Fibroblast of lung (primary cell): ENCODE results near the gene COL4A2. TPM values are rescaled to one million over a fixed set of nuclear protein-coding genes. Genes with fewer than 3 reads are reported as not detected.

Source experiments
- DNase-seq, 2 donors: peaks; one replicate each; pipeline versions ENCODE4 v3.0.0 to v3.0.0-alpha.2; 2010; ENCODE audit warnings: low read depth in 2 of 2
- H2AFZ ChIP-seq: 2 replicates; pipeline ENCODE4 v1.5.1; 2012; ENCODE audit warnings: low read length, control low read depth, inconsistent platforms
- H3K27ac ChIP-seq: 2 replicates; pipeline ENCODE4 v1.5.1; 2011; ENCODE audit warnings: low read length, control low read depth; ENCODE audit not compliant: insufficient read depth
- H3K27me3 ChIP-seq: 2 replicates; pipeline ENCODE4 v1.5.1; 2011; ENCODE audit warnings: mild to moderate bottlenecking, low read length; ENCODE audit not compliant: control insufficient read depth, insufficient read depth
- H3K36me3 ChIP-seq: 2 replicates; pipeline ENCODE4 v1.5.1; 2011; ENCODE audit warnings: low read length; ENCODE audit not compliant: control insufficient read depth, insufficient read depth
- H3K4me1 ChIP-seq: 2 replicates; pipeline ENCODE4 v1.5.1; 2011; ENCODE audit warnings: low read length; ENCODE audit not compliant: control insufficient read depth, insufficient read depth; ENCODE audit errors: extremely low read depth
- H3K4me2 ChIP-seq: 2 replicates; pipeline ENCODE4 v1.5.1; 2011; ENCODE audit warnings: low read length, control low read depth; ENCODE audit not compliant: insufficient read depth; ENCODE audit errors: extremely low read depth
- H3K4me3 ChIP-seq, 4 experiments: fragments of 200-600 bp in 1 of 4; sonication (generic) in 1 of 4; replicated peaks in 1 of 4; 2 replicates each; pipeline ENCODE4 v1.5.1; 2011 to 2016; ENCODE audit warnings: low read length in 4 of 4, low read depth in 3 of 4, mild to moderate bottlenecking in 3 of 4, control low read depth in 2 of 4, inconsistent platforms in 1 of 4, mixed read lengths in 1 of 4; ENCODE audit not compliant: insufficient read depth in 1 of 4; ENCODE audit errors: control extremely low read depth in 1 of 4
- H3K79me2 ChIP-seq: 2 replicates; pipeline ENCODE4 v1.5.1; 2012; ENCODE audit warnings: mild to moderate bottlenecking, low read length, inconsistent platforms; ENCODE audit not compliant: control insufficient read depth, insufficient read depth
- H3K9ac ChIP-seq: 2 replicates; pipeline ENCODE4 v1.5.1; 2011; ENCODE audit warnings: mild to moderate bottlenecking, low read length, control low read depth; ENCODE audit not compliant: insufficient read depth
- H3K9me3 ChIP-seq: 2 replicates; pipeline ENCODE4 v1.5.1; 2012; ENCODE audit warnings: low read depth, low read length; ENCODE audit not compliant: control insufficient read depth, insufficient read depth
- H4K20me1 ChIP-seq: 2 replicates; pipeline ENCODE4 v1.5.1; 2011; ENCODE audit warnings: low read length; ENCODE audit not compliant: control insufficient read depth, insufficient read depth; ENCODE audit errors: extremely low read depth
- EZH2 ChIP-seq: IDR thresholded peaks from 2 replicates; pipeline ENCODE4 v1.5.1; 2012; ENCODE audit warnings: low read length, control low read depth, mild to moderate bottlenecking; ENCODE audit errors: missing control alignments
- polyA plus RNA-seq, 2 donors: library from polyadenylated mRNA; depleted of rRNA in 1 of 2; stranded (reverse) in 1 of 2; unstranded in 1 of 2; fragments of >200 nt; gene quantifications; 2 replicates each; pipeline ENCODE4 v1.2.1, GENCODE V29; 2011 to 2012; ENCODE audit warnings: missing spikeins in 1 of 2
- total RNA-seq: library from RNA; depleted of rRNA; stranded (reverse); fragments of >200 nt; gene quantifications from 2 replicates; pipeline ENCODE4 v1.2.1, GENCODE V29; 2014
- TF ChIP-seq, protein P1 (sequence below), 2 donors: IDR thresholded peaks in 1 of 2; conservative IDR thresholded peaks in 1 of 2; 1 replicate in 1 of 2; 2 replicates in 1 of 2; pipeline ENCODE4 v1.5.1; 2011 to 2012; ENCODE audit warnings: low read length in 2 of 2, control low read depth in 1 of 2, inconsistent platforms in 1 of 2, low read depth in 1 of 2, mild to moderate bottlenecking in 1 of 2

The COL4A2 gene
- total and polyA plus RNA-seq, 2 donors (not counting 1 experiment from before 2014, with no cell fraction given), result 93.1 to 463 TPM

DNA sequence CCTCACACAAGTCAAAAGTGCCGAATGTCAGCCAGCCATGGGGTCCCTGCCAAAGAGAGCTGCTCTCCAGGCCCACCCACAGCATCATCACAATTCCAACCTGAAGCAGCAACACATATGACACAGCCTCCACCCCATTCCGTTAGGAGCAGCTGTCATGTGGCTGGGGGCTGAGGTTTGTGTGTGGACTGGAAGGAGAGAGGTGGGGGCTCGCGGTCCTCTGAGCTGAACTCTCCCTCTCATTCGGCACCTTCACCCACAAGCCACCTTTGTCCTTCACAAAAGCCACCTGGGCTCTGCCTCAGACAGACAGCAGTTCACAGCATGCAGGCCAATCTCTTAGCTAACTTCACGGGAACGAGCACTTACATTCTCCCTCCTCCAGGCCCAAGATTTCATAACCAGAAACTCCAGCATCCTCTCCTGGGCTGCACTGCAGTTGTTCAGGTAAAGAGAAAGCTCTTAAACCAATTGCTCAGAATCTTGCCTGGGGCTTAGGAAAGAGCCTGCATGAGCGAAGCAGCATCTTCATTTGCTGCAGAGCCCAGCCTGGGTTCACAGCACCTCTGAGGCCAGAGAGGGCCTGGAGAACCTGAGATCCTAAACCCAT is 247.2 kb downstream of the COL4A2 start:
- Histone ChIP-seq H2AFZ (no peak overlapping the region), H3K9me3 (no peaks in the 10 kb centered on the region), H4K20me1 (no peaks in the 10 kb centered on the region), H3K4me3 (no peak overlapping the region), H3K27me3 (no peaks in the 10 kb centered on the region), H3K4me1 (peaks cover 1% of the 10 kb centered on the region), H3K79me2 (no peaks in the 10 kb centered on the region), H3K36me3 (no peaks in the 10 kb centered on the region), H3K9ac (no peak overlapping the region), H3K4me2 (no peak overlapping the region), H3K27ac (no peak overlapping the region)
- TF ChIP-seq, protein P1, sequence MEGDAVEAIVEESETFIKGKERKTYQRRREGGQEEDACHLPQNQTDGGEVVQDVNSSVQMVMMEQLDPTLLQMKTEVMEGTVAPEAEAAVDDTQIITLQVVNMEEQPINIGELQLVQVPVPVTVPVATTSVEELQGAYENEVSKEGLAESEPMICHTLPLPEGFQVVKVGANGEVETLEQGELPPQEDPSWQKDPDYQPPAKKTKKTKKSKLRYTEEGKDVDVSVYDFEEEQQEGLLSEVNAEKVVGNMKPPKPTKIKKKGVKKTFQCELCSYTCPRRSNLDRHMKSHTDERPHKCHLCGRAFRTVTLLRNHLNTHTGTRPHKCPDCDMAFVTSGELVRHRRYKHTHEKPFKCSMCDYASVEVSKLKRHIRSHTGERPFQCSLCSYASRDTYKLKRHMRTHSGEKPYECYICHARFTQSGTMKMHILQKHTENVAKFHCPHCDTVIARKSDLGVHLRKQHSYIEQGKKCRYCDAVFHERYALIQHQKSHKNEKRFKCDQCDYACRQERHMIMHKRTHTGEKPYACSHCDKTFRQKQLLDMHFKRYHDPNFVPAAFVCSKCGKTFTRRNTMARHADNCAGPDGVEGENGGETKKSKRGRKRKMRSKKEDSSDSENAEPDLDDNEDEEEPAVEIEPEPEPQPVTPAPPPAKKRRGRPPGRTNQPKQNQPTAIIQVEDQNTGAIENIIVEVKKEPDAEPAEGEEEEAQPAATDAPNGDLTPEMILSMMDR (conservative IDR thresholded peaks at IDR 0.05 in 1 of 2, IDR thresholded peaks at IDR 0.05 in 1 of 2; ENCODE audit: low read depth in 1 of 2, low read length in 2 of 2), result no peak
- TF ChIP-seq EZH2, result no peak
- DNase-seq, result no peak

DNA sequence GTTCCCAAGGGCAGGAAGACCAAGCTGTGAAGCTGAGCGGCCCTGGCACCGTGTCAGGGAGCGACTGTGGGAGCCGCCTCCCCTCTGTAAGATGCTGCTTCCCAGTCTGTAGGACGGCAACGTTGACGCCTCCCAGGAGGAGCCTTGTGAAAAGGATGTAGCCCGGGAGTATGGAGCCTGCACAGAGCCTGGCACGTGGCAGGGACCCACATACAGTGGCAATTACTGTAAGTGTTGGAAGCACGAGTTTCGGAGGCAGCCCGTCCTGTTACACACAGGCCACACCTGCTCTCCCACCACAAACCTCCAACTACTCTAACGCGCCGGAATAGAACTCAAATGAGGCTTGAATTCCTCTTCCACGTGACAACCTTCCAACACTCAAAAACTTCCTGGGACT is 247.9 kb downstream of the COL4A2 start:
- no peak overlapping the region for H2AFZ ChIP-seq
- H3K9ac ChIP-seq, result no peak overlapping the region
- H3K9me3 ChIP-seq, result no peaks in the 10 kb centered on the region
- H3K4me2 ChIP-seq, result no peak overlapping the region
- no peaks in the 10 kb centered on the region for H3K27me3 ChIP-seq
- peaks cover 4% of the 10 kb centered on the region for H3K4me1 ChIP-seq
- TF ChIP-seq, protein P1 (conservative IDR thresholded peaks at IDR 0.05 in 1 of 2, IDR thresholded peaks at IDR 0.05 in 1 of 2; ENCODE audit: low read depth in 1 of 2, low read length in 2 of 2), result no peak
- no peak for TF ChIP-seq EZH2
- no peaks in the 10 kb centered on the region for H4K20me1 ChIP-seq
- no peaks in the 10 kb centered on the region for H3K79me2 ChIP-seq
- no peak overlapping the region for H3K4me3 ChIP-seq
- no peak overlapping the region for H3K27ac ChIP-seq
- DNase-seq, result no peak
- H3K36me3 ChIP-seq, result no peaks in the 10 kb centered on the region

DNA sequence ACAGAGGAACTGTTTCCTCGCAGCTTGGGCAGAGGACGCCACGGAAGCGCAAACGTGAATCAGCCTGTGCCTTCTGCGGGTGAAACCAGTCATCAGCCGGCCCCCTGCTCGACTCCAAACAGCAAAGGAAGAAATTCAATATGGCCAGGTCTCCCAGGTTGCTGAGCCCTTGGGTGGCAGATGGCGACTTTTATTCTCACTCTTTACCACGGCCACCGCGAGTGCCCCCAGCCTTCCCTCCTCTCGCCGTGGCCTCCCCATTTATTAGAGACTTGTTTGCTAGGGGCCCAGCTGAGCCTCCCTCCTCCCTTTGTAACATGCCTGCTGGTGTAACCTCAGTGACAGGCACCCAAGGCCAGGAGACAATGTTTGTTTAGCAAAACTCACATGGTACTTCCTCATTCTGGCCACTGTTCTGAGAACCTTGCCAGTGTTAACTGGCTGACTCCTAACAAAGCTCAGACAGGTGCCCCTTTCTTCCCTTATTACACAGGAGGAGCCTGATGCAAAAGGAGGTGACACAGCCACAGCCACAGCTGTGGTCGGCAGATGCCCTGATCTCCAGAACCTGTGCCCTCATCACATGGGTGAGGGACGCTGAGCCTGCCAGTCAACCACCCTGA is 248.6 kb downstream of the COL4A2 start:
- H3K27me3 ChIP-seq, result no peaks in the 10 kb centered on the region
- H2AFZ ChIP-seq, result no peak overlapping the region
- no peak overlapping the region for H3K4me3 ChIP-seq
- no peaks in the 10 kb centered on the region for H3K9me3 ChIP-seq
- no peaks in the 10 kb centered on the region for H3K36me3 ChIP-seq
- DNase-seq, result no peak
- no peak overlapping the region for H3K9ac ChIP-seq
- no peaks in the 10 kb centered on the region for H4K20me1 ChIP-seq
- peaks cover 5% of the 10 kb centered on the region for H3K4me1 ChIP-seq
- H3K79me2 ChIP-seq, result no peaks in the 10 kb centered on the region
- no peak overlapping the region for H3K27ac ChIP-seq
- H3K4me2 ChIP-seq, result no peak overlapping the region
- no peak for TF ChIP-seq EZH2
- TF ChIP-seq, protein P1 (conservative IDR thresholded peaks at IDR 0.05 in 1 of 2, IDR thresholded peaks at IDR 0.05 in 1 of 2; ENCODE audit: low read depth in 1 of 2, low read length in 2 of 2), result no peak
